Activated naive CD4-positive, alpha-beta T cell treated with anti-CD3 and anti-CD28 coated beads, Interleukin-2, amount 50 U/mL, for 16 hours (primary cell): Measurements from ENCODE around the gene SLC9A9.
"Not testable (repeated sequence)": the region's sequence is repeated elsewhere in the genome, so short reads cannot be mapped to it uniquely, and the experiment has no call there.

Source experiments
- DNase-seq: peaks from one replicate; pipeline ENCODE4 v3.0.0-alpha.2; 2020

Gene SLC9A9

GRCh38 chr3:143847787-143848631 lies at the start of gene SLC9A9:
Gene SLC9A9, minus strand, starts transcription at chr3:143848468. Its CDS starts 146 bp downstream, at chr3:143848322.
- DNase-seq: peak; percentile 16

DNA sequence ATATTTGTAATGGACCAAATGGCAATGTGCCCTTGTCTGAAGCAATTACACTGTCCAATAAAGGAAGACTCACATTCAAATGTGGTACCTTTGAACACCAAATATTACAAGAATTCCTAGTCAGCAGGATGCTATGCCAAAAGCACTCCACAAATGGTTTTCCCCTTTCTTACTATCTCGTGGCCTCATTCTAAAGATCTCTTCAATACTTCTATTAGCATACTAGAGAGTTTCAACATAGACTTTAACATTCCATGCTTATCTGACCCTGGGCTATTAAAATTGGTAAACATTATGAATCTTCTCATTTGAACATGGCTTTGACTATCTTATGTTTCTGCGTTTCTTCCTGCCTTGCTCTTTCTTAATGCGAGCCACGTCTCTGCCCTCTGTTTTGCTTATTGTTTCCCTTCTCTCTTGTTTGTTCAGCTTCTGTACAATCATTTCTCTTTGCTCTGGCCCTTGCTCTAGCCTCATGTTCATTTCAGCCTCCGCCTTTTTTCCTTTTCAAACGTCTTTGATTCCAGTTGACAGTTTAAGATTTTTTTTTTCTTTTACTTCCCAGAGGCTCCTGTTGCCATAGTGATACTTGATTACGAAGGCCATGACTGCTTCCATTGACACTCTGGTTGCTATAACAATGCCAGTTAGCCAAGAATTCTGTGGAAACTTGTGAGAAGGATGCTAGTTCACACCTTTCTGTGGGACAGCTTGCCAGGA lies 49.5 kb upstream of the SLC9A9 start:
- no peak for DNase-seq

DNA sequence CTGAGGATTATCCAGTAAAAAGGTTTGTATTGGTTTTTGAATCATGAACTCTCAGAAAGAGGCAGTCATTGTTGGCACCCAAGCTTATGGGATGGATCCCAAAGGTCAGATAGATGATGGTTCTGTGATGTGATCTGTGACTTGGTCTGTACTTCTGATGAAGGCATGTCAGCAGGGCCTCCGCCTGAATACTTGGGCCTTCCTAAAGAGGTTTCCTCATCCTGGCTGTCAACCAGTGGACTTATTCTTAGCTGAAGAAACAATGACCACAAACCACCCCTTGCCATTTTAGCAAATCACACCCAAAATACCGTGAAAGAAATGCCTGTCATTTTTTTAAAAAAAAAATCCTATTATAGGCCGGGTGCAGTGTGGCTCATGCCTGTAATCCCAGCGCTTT lies 48.2 kb upstream of the SLC9A9 start:
- DNase-seq: no peak

GRCh38 chr3:143895805-143896204 lies 47.5 kb upstream of the SLC9A9 start:
- no peak for DNase-seq

- DNase-seq: no peak
These were observed 40.6 kb upstream of the SLC9A9 start for GRCh38 chr3:143888846-143889245.

GRCh38 chr3:143888166-143888565 lies 39.9 kb upstream of the SLC9A9 start:
- no peak for DNase-seq

DNA sequence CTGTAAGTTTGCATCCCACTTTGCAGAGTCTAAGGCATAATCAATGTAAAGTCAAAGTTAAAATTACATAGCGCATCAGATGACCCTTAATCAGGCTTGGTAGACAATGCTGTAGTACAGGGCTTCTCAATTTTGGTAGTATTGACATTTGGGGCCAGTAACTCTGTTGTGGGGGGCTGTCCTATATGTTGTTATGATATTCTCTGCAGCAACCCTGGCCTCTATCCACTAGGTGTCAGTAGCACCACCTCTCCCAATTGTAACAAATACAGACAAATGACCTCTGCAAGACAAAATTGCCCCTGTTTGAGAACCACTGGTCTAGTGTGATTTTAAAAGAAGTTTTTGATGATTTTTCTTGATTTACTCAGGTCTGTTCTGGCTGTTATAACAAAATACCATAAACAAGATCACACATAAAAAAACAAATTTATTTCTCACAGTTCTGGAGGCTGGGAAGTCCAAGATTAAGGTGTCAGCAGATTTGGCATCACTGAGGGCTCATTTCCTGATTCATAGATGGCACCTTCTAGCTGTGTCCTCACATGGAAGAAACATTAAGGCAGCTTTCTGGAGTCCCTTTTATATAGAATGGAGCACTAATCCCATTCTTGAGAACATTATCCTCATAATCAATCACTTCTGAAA lies 37.6 kb upstream of the SLC9A9 start:
- no peak for DNase-seq

GRCh38 chr3:143884861-143885260 lies 36.6 kb upstream of the SLC9A9 start:
- DNase-seq: no peak

DNA sequence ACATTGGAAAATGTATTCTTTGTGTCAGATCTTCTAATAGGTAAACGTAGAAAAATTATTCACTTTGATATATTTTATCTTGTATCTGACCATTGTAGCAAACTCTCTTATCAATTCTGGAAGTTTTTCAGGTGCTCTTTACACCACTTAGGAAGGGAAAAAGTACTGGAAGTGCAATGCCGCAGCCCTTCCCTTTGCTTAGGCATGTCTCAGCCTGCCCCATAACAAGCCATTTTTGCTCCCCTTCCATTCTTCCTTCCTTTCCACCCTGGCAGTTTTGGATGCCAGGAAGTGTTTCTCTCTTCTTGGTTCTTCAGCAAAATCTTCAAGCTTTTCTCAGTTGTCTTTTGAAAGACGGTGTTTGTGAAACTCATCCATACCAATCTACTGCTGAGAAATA lies 34.9 kb upstream of the SLC9A9 start:
- no peak for DNase-seq

DNA sequence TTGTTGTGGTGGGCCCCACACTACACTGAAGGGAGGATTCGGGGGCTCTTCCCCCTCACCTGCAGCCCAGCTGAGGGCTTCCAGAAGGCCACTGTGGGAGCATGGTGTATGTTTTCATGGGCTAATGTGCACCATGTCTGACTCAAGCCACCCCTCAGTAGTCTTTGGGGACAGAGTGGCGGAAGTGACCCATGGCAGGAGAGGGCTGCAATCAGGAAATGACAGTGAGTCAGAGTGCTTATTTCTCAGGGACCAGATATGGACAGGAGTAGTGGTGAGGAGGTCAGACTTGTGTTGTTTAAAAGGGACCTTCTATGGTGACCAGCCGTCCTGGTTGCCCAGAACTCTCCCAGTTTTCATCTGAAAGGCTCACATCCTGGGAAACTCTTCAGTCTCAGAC lies 32.8 kb upstream of the SLC9A9 start:
- DNase-seq: no peak

DNA sequence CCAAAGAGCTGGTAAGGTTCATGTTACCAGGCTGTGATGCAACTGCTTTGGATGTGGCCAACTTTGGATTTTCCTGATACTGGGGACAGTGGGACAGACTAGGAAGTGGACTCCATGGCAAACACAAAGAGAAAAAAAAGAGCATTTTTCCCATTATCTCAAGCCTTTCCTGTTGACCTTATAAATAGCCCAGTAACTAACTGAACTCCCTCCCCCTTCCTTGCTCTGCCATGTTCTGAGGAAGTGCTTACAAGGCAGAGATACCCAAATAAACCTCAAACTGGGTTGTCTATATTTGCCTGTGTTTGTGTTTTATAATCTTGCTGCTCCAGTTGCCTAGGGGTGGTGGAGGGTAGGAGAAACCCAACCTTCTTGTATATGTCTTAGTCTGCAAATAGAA lies 27.3 kb upstream of the SLC9A9 start:
- DNase-seq: no peak

DNA sequence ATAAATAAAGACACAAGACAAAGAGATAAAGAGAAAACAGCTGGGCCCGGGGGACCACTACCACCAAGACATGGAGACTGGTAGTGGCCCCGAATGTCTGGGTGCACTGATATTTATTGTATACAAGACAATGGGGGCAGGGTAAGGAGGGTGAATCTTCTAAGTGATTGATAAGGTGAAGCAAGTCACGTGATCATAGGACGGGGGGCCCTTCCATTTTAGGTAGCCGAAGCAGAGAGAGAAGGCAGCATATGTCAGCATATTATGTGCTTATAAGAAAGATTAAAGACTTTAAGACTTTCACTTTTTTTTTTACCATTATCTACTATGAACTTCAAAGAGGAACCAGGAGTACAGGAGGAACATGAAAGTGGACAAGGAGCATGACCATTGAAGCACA lies 25.3 kb upstream of the SLC9A9 start:
- DNase-seq: not testable (repeated sequence)

DNA sequence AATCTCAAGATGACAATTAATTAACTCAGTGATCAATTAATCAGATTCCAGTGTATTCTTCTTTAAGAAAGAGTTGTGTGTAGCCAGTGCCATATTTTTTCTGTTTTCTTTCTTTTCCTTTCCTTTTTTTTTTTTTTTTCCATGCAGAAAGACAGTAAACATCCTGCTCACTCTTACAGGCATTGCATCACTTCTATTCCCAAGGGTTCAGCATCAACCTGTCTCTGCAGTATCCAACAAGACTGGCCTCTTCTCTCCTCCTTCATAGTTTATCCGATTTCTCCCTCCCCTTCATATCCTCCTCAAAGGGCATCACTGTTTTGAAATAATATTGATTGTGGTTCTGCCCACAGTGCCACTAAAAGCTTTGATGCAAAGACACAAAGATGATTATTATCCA lies 17.0 kb upstream of the SLC9A9 start:
- DNase-seq: no peak

- no peak for DNase-seq
These were observed 11.4 kb upstream of the SLC9A9 start for GRCh38 chr3:143859465-143860203.

- DNase-seq: no peak
These were observed 8.1 kb upstream of the SLC9A9 start for GRCh38 chr3:143856252-143856970.

DNA sequence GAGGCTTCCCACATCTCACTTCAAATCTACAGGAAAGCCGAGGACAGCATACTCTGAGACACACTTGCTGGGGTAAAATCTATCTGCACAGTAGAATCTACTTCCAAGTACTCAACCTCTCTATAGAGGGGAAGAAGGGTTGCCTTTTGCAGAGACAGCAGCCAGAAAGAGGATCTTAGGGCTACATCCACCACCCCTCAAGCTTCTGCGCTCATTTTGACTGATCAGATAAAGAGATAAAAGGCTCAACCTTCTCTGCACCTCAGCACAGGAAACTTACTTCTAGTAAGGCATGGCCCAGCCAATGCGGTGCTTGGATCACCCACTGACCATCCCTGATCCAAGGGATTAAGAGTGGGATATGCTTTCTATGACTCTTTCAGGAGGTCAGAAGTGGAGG lies 6.9 kb upstream of the SLC9A9 start:
- DNase-seq: no peak

- DNase-seq: no peak
These were observed 3.2 kb upstream of the SLC9A9 start for GRCh38 chr3:143851331-143852017.

DNA sequence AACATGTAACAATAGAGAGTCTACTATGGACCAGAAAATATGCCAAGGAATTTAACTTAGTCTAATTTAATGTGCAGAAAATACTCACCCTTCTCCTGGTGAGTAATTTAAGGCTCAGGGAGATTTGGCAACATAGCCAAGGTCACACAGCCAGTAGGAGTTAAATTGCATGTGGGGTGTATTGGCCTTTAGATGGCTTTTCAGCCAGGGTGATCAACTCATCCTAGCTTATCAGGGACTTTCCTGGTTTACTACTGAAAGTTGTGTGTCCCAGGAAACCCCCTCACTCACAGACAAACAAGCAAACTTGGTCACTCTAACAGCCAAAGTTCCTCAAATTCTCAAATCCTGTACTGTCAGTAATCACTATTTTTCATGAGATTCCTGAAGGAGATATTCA lies 2.6 kb upstream of the SLC9A9 start:
- no peak for DNase-seq

DNA sequence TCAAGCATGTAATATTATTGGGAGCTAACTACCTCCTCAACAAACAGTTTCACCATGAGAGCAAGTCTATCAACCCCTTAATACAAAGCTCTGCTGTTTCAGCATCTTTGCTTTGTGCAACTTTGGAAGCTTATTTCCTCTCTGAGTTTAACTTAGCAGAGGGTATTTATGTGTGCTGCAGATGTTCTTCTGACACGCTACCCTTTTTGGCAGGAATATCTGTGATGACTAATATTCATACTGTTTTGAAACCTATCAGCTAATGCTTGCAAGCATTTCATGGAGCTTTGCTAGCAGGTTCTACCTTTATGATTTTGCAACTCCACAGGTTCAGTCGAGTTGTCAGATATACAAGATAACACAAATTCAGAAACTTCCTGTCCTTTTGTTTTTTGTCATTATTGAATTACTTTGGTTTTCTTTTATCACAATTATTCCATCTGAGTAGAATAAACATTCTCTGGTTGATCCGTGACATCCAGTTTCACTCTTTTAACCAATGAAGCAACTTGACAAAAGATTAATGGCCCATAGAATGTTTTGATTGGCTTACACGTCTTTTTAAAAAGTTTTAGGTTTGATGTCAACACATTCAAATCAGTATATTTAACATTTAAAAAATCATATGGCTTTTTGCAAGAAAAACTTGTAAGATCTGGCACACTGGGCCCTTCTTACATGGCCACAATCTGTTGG lies 1.7 kb upstream of the SLC9A9 start:
- no peak for DNase-seq

DNA sequence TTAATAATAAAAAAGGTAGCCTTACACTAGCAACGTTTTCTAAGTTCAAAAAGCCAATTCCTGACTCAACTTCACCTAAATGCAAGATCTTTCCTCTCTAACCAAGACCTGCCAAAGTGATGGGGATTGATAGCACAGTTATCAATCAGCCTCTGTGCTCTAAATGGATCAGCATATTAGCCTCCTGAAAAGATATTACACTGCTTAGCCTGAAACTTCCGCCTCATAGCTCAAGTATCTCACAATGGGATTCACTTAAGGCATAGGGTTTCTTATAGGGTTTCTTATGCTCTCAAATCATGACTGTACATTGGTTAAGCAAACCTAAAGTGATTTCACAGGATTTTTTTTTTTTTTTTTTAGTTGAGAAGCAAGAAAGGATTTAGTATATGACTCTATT lies 436 bp upstream of the SLC9A9 start:
- DNase-seq: no peak

- no peak for DNase-seq
These were observed 4.7 kb downstream of the SLC9A9 start for GRCh38 chr3:143843587-143843986.
